Body of pancreas (tissue), 4 donors: Measurements from ENCODE around the gene LAPTM5.

Source experiments
- CTCF ChIP-seq, 7 experiments: fragments of 450-650 bp in 4 of 7; fragments of 200-600 bp in 3 of 7; sonication (generic) in 3 of 7; IDR thresholded peaks; one replicate each; pipeline ENCODE4 v1.5.1; 2016 to 2019; ENCODE audit warnings: antibody characterized with exemption in 7 of 7
- POLR2A ChIP-seq, 3 donors: fragments of 450-650 bp; IDR thresholded peaks; one replicate each; pipeline ENCODE4 v1.6.1; 2016; ENCODE audit warnings: antibody characterized with exemption in 3 of 3, mild to moderate bottlenecking in 2 of 3

DNA sequence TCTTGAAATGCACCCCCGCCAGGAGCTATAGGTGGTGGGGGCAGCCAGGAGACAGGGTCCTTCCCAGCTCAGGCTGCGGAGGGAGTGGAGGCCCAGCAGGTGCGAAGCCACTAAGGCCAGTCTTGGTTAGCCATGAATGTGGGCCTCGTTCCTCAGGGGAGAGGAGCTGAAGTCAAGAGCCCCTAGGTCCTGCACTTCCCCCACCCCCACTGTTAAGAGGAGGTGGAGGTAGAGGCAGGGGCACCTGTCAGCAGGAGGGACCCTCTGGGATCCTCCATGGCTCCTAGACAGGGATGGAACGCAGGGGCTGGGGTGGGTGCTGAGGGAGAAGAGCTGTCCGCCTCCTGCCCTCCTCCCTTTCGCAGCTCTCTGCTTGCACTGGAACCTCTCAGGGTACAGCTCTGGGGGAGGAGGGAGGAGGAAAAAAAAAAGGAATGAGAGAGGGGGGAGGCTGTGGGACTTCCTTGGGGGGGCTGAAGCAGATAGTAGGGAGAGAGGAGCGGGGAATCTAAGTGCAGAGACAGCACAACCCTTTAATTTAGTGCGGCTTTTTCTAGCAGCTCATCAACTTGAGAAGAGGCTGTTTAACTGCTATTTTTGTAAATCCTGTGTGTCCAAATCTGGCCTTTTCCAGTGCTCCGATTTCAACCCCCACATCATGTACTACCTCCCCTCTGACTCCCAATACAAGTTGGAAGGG lies 71.2 kb downstream of the LAPTM5 start:
- TF ChIP-seq CTCF (IDR thresholded peaks at IDR 0.05) (no peak), POLR2A (IDR thresholded peaks at IDR 0.05) (no peak)
